ENCODE data around the gene LBHD2. TPM values are rescaled to one million over a fixed set of nuclear protein-coding genes. Genes with fewer than 3 reads are reported as not detected.

Gene LBHD2
- total and polyA plus RNA-seq, 2 of the 8 experiments (the other 6 are each of a cell fraction or from before 2014, with no cell fraction given): not detected

DNA sequence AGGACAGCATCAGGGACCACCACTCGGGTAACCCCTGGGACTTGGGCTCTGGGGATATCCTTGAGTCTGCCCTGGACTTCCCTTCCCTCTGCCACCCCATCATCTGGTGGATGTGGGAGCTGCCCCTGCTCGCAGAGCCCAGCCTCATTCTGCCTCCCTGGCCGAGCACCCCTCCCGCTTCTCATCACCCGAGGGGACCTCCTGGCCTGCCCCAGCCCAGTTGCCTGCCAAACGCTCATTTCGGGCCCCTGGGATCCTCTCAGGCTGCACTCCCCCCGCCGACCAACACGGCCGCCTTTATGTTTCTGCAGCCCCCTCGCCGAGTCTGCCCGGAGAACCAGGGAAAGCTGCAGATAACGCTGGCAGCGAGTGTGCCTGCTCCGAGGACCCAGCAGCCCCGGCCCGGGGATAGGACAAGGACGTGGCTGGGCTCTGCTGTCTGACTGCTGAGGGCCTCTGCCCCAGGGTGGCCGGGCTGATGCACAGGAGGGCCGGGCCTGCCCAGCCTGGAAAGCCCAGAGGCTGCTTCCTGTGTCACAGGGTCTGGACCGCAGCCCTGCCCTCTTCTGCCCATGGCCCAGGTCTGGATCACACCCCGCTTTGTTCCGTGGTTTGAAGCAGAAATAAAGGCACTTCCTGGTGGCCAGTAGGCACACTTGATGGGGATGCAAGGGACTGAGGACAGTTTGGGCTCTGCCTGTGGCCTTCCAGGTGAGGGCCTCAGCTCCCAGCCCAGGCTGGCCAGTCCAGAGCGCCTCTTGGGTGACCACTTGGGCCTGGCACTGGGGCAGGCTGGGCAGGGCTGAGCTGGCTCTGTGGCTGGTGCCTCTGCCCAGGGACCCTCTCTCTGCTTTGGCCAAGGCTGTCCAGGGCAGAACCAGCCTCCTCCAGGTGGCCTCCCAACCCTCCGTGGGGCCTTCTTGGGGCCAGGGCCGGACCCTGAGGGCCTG is 5.7 kb downstream of the LBHD2 start:
- Histone ChIP-seq H2BK15ac (ENCODE audit: low read length) (no peak overlapping the region; the same call in 1 of the 2 replicates), H2AK5ac (ENCODE audit: low read depth, low read length) (no peak overlapping the region), H3K36me3 (ENCODE audit: control insufficient read depth in 2 of 4, insufficient read depth in 4 of 4, low read length in 3 of 4) (no peaks in the 10 kb centered on the region), H2BK20ac (ENCODE audit: low read length) (no peak overlapping the region), H3K79me1 (ENCODE audit: low read depth, low read length) (no peaks in the 10 kb centered on the region), H3K23ac (ENCODE audit: insufficient read length) (no peak overlapping the region), H2BK120ac (replicated peaks; ENCODE audit: low read depth, low read length) (no peak overlapping the region), H3K79me2 (ENCODE audit: control insufficient read depth in 1 of 2, insufficient read depth in 2 of 2, low read length in 2 of 2) (no peaks in the 10 kb centered on the region), H3K4me3 (ENCODE audit: extremely low read depth in 1 of 4, insufficient read depth in 2 of 4, low read depth in 3 of 4, low read length in 4 of 4) (no peak overlapping the region), H3K27ac (ENCODE audit: low read depth, low read length) (no peak overlapping the region), H3K4me1 (replicated peaks in 1 of 4; ENCODE audit: control insufficient read depth in 3 of 4, insufficient read depth in 4 of 4, low read length in 3 of 4) (peaks cover 2 to 13% (median 4%) of the 10 kb centered on the region in 4 experiments; a peak in 6 of 7 replicates), H3K4me2 (ENCODE audit: insufficient read depth in 1 of 2, low read depth in 2 of 2, low read length in 2 of 2) (no peak overlapping the region), H2AFZ (ENCODE audit: low read length) (no peak overlapping the region), H3K9me3 (ENCODE audit: insufficient read depth in 2 of 2, low read depth in 1 of 2, low read length in 1 of 2) (no peaks in the 10 kb centered on the region), H4K20me1 (replicated peaks in 1 of 2; ENCODE audit: control insufficient read depth in 1 of 2, insufficient read depth in 2 of 2, low read length in 2 of 2) (peaks cover 0 to 3% of the 10 kb centered on the region in 2 experiments), H3K56ac (replicated peaks; ENCODE audit: insufficient read length, low read depth, low read length) (no peak overlapping the region), H4K5ac (ENCODE audit: insufficient read length, low read depth, low read length) (no peak overlapping the region), H2BK12ac (ENCODE audit: low read depth, low read length) (peak overlapping the region; percentile 39; the same call in 1 of the 2 replicates), H4K8ac (ENCODE audit: extremely low read depth, insufficient read depth, low read length) (no peak overlapping the region; the same call in 1 of the 2 replicates), H3K18ac (ENCODE audit: extremely low read depth, low read length) (no peak overlapping the region), H3K14ac (ENCODE audit: insufficient read length) (no peak overlapping the region), H2BK5ac (ENCODE audit: low read depth, low read length) (no peak overlapping the region), H3K23me2 (ENCODE audit: low read depth, low read length) (peaks cover 4% of the 10 kb centered on the region; the same call in 1 of the 2 replicates), H3K4ac (replicated peaks; ENCODE audit: insufficient read length, low read depth, low read length) (no peak overlapping the region), H4K91ac (replicated peaks; ENCODE audit: insufficient read length, low read length) (no peak overlapping the region), H3K27me3 (replicated peaks in 1 of 4; ENCODE audit: control insufficient read depth in 3 of 4, extremely low read depth in 1 of 4, insufficient read depth in 3 of 4, low read length in 3 of 4) (peaks cover 2 to 15% (median 10%) of the 10 kb centered on the region in 4 experiments), H3K9ac (replicated peaks in 1 of 4; ENCODE audit: extremely low read depth in 1 of 4, low read depth in 3 of 4, low read length in 3 of 4) (no peak overlapping the region)
- FAIRE-seq (no peak), DNase-seq (ENCODE audit: low read depth in 1 of 2, low spot score in 2 of 2) (no peak)
- CTCF ChIA-PET (ENCODE audit: partially characterized antibody): interaction anchor here (0.9 to 5.2 kb wide), 7 partner anchors 9 to 192 kb away, joined by 3 to 43 read pairs (median 7); no protein-coding TSS in a partner anchor
- POLR2A ChIA-PET (ENCODE audit: partially characterized antibody): no interaction called here
- no peak for TF ChIP-seq POU5F1 (IDR thresholded peaks at IDR 0.05; ENCODE audit: low read depth, low read length)
- 90% methylated on average over 28 of the region's 28 CpGs; no CpG with 5 or more reads in 1 of the 2 experiments for whole genome bisulfite sequencing, 2 experiments (ENCODE audit: extremely low coverage in 1 of 2, insufficient coverage in 1 of 2, insufficient read length in 1 of 2, insufficient replicate concordance in 2 of 2, low coverage in 1 of 2, low lambda C conversion rate in 2 of 2, missing lambda C conversion rate in 1 of 2)
